Muscle of arm (tissue), 12 donors: Measurements from ENCODE around the gene ARRB1. TPM values are rescaled to one million over a fixed set of nuclear protein-coding genes. Genes with fewer than 3 reads are reported as not detected.
A peak's percentile ranks its signal among the peaks of the same experiment; 100 is the strongest.

Experiments
- DNase-seq: peaks from one replicate; pipeline ENCODE4 v3.0.0-alpha.2; 2013
- polyA plus RNA-seq, 12 donors: library from polyadenylated mRNA; unstranded; fragments of 120-200 nt; gene quantifications; one replicate each; pipeline ENCODE4 v1.2.1, GENCODE V29; 2013; ENCODE audit not compliant: insufficient read length in 12 of 12

Gene ARRB1
- polyA plus RNA-seq, 12 donors: 13.6 to 27.2 (median 18.7) TPM; not detected in 1

DNA sequence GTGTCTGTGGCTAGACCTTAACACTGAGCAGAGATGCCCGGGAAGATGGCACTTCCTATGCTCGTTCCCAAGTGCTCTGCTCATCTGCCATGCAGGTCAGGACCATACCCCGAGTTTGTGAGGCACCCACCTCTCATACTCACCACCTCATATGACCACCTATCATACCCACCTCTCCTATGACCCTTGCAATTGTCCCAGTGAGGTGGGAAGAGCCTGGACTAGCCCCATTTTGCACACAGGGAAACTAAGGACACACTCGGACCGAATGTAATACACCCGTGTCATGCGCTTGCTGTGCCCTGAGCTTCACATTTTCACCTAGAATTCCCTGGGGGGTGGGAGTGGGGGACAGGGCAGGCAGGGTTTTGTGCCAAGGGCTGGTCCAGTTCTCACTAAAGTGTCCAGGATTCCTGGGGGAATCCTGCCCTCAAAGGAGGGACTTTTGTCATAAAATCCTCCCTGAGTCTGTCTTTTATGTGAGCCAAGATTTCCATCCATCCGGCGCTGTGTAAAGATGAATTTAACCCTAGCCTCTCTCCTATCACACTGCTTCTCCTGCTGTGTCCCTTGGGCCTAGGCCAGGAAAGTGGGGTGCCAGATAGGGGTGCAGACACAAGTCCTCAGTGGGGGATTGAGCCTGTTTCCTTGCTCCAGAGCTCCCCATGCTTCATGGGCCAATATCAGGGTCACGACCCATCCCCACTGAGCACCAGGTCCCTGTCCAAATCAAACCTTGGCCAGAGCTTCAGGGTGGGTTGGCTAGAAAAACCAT, 90.9 kb downstream of the ARRB1 start:
- no peak for DNase-seq

DNA sequence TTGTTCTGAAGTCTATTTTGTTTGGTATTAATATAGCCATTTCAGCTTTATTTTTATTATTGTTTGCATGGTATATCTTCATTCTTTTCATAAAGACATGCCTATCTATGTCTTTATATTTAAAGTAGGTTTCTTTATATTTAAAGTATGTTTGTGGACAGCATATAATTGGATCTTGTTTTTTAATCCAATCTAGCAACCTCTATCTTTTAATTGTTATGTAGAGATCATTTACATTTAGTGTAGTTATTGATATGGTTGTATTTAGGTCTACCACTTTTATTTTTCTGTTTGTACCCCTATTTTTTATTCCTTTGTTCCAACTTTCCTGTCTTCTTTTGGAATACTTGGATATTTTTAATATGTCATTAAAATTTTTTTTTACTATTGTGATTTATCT, 97.1 kb downstream of the ARRB1 start:
- DNase-seq: no peak

DNA sequence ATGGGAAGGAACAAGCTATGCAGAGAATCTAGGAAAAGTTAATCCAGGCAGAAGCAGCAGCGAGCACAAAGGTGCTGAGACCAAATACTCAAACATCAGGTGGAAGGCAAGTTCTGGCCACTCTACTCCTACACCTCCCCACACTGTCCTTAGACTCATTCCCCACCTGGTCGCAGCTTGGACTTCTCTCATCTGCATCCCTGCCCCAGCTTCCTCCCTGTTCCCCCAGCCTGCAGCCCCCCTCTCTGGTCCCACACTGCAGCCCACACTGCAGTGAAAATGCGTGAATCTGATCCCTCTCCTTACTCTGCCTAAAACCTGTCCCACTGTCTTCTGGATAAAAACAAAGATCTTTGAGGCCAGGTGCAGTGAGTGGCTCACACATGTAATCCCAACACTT, 101.8 kb downstream of the ARRB1 start:
- DNase-seq: no peak

DNA sequence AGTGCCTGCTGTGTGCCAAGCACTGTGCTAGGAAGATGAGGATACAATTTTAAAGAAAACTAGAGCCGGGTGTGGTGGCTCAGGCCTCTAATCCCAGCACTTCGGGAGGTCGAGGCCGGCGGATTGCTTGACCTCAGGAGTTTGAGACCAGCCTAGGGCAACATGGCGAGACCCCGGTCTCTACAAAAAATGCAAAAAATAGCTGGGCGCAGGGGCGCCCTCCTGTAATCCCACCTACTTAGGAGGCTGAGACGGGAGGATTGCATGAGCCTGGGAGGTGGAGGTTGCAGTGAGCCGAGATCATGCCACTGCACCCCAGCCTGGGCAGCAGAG, 102.6 kb downstream of the ARRB1 start:
- no peak for DNase-seq

DNA sequence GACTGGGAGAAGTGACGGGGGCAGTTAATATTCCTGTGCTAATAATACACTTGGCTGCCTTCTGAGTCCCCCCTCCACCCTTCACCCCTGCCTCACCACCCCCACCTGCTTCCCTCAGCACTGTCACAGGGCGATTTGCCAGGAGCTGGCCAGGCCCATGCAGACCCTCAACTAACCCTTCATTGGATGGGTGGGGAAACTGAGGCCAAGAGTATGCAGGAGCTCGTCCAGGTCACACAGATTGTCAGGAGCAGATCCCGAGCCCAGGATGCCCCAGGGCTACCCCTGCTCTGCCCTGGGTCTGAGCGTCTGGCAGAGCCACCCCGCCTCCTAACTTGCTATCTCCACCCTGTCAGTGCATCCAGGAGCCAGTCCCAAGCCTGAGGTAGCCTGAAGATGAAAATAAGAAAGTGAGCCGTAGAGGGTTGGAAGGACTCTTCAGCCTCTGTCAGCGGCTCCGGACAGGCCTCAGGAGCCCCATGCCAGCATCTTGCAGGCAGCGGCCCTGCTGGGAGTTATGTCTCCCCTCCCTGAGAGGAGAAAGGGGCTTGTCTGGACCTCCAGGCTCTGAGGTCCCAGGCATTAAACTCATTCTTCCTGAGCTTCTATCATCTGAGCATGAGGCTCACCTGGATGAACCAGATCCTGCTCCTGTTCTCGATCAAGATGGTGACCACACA, 104.7 kb downstream of the ARRB1 start:
- no peak for DNase-seq

DNA sequence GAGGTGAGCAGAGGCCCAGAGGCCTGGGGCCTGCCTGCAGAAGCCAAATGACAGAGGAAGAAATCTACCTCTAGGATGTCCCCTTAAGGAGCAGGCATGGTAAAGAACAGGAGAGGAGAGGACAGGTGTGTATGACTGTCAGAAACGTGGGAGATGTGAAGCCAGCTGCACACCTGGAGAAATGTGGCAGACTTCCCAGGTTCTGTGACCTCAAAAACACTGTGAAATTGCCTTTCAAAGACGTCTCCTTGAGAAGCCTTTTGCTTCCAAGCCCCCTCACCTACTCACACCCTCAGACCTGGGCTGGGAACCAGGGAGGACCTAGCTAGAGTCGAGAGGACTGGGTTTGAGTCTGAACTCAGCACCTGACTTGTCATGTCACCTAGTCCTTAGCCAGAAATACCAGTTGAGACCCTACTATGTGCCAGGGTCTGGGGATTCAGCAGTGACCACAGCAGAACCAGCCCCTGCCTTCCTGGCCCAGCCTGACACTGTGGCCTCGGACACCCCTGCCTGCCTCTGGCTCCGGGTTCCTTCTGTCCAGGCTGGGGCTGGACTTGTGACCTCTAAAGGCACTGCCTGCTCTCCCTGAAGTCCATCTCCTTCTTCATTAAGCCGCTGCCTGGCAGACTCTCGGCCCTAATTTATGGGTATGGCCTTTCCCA, 105.3 kb downstream of the ARRB1 start:
- DNase-seq: no peak

DNA sequence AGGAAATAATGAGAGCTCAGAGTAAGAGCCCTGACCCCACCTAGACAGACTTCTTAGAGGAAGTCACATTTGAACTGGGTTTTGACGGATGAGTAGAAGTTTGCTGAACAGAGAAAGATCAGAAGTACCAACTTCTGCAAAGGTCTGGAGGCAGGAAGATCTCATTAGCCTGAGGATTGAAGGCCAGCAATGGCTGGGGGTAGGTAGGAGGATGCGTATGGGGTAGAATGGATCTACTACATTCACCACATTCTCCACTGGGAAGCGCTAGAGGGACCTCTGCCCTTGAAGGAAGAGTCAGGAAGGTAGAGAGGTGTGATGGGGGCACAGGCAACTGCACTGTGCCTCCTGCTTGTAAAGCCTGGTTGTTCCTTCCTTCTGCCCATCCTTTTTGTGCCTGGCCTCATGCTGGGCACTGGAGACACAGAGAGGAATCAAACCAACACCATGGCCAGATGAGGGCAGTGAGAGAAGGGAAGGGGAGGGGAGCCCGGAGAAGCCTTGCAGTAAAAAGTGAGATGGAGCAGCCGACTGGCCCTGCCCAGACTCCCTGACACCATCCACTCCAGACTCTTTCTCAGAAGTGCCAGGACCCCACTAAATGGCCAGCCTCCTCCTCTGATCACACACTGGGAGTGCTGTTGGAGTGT, 106.0 kb downstream of the ARRB1 start:
- no peak for DNase-seq

DNA sequence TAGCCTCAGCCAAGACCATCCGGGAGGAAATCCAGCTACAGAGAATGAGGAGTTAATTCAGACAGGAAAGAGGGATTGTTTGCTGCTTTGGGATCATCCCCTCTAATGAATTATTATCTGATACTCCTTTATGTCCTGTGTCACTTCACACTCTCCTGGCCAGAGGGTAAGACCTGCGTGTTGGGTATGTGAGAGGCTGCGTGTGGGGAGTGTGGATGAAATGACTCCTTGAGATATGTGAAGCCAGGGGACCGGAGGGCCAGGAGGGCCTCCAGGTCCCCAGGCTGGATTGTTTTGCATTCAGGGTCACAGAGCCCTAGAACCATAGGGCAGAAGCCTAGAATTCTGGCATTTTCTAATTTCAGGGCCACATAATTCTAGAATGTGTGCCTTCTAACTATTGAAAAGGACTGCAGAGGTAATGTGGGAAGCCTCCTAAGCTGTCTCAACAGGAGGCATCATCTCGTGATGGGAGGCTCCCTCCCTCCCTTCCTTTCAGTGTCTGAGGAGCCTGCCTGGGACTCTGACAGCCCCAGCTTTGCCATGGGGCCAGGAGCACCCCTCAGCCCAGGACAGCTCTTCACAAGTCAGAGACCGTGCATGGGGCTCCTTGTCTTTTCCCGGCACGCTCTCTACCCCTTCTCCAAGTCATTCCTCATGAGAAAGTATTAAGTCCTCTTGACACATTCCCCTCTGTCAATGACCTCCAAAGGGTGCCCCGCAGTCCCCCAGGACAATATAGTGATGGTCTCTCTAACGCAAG, 107.2 kb downstream of the ARRB1 start:
- DNase-seq: no peak

DNA sequence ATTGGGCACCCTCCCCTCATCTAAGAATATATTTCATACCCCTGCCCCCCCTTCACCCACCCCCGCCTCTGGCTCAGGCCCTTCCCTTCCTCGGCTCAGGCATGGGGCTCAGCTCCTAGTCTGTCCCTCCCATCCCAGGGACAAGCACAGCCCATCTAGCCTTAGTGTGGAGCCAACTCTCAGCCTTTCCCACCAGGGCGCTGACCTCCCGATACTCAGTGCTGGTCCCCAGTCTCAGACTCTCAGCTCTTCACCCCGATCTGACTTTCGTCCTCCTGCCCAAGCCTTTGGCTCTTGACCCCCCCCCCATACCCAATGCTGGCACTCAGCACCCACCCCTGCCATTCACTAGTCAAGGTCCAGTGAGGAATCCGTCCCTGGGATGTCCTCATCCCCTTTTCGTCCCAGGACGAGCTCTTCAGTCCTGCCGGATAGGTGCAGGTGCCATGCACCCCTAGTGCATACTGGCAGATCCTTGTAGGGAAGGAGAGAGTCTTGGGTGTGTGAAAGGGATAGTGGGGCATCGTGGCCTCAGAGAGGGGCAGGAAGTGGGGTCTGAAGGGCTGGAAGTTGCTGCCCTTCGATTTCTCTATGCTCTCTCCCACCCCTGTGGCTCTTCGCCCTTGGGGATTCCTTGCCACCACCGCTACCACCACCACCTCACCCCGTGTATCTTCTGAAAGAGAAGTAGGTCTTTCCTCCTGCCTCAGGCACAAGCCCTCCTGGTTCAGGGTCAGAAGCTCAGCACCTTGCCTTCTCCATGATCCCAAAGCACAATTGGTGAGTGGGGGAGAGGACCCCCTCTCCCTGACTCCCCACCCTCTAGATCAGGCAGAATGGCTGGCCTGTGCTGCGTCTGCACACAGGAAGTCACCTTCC, 108.5 kb downstream of the ARRB1 start:
- no peak for DNase-seq

DNA sequence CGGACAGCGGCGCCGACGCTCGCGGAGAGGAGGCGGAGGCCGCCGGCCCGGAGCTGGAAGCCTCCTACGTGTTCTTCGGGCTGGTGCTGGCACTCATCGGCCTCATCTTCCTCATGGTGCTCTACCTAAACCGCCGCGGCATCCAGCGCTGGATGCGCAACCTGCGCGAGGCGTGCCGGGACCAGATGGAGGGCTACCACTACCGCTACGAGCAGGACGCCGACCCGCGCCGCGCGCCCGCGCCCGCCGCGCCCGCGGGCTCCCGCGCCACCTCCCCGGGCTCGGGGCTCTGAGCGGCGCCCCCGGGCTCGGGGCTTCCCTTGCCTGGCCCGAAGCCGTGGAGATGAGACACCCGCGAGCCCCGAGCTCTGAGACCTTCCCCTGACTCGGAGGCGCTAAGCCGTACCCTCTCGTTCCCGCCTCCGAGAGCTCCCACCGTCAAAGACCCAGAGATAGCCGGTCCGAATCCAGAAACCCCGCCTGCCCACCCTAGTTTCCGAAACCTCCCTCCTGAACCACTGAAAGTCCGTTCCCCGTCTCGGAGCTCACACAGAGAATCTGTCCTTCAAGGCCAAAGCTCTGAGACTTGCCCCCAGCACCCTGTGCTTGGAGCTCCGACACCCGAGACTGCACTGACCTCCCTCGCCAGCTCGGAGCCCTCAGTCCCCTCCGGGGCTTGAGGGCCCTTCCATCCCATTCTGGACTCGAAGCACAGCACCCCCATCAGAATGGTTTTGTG, 109.4 kb downstream of the ARRB1 start:
- DNase-seq: no peak

DNA sequence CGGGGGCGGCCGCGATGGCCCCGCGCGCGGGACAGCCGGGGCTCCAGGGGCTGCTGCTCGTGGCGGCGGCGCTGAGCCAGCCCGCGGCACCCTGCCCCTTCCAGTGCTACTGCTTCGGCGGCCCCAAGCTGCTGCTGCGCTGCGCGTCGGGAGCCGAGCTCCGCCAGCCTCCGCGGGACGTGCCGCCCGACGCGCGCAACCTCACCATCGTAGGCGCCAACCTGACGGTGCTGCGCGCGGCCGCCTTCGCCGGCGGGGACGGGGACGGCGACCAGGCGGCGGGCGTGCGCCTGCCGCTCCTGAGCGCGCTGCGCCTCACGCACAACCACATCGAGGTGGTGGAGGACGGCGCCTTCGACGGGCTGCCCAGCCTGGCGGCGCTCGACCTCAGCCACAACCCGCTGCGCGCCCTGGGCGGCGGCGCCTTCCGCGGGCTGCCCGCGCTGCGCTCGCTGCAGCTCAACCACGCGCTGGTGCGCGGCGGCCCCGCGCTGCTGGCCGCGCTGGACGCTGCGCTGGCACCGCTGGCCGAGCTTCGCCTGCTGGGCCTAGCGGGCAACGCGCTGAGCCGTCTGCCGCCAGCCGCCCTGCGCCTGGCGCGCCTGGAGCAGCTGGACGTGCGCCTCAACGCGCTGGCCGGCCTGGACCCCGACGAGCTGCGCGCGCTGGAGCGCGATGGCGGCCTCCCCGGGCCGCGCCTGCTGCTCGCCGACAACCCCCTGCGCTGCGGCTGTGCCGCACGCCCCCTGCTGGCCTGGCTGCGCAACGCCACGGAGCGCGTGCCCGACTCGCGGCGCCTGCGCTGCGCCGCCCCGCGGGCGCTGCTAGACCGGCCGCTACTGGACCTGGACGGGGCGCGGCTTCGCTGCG, 110.2 kb downstream of the ARRB1 start:
- DNase-seq: peak; percentile 87

DNA sequence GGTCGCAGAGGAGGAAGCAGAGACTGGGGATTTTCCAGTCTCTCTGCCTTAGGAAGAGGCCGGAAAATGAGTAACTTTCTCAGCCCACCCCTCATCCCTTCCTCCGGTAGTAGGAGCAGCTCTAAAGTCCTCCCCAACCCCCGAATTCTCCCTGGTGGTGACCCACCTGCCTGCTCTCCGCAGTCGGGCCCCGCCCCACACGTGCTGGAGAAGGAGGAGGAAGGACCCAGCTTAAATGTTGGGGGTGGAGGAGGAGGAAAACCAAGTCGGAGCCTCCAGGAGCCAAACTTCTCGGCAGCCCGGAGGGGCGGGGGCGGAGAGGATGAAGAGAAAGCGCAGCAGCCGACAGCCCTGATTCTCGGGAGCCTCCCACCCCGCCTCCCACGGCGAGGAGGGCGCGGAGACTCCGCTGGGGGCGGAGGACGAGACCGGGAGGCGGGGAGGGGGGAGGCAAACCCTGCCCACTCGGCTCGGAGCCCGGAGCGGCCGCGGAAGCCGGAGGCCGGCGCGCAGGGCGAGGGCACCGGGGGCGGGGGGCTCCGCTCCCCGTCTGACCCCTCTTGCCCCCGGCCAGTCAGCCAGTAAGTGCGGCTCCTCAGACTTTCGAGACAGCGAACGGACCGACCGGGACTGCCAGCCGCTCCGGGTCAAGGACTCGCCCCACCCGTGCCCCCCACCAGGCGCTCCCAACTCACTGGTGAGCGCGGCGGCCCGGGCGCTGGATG, 111.0 kb downstream of the ARRB1 start, which contains the start of gene TPBGL:
Gene TPBGL, plus strand, starts transcription at position 464 of the 725 bp plus-strand sequence. CDS start 276 bp downstream, outside the sequence.
- no peak for DNase-seq

DNA sequence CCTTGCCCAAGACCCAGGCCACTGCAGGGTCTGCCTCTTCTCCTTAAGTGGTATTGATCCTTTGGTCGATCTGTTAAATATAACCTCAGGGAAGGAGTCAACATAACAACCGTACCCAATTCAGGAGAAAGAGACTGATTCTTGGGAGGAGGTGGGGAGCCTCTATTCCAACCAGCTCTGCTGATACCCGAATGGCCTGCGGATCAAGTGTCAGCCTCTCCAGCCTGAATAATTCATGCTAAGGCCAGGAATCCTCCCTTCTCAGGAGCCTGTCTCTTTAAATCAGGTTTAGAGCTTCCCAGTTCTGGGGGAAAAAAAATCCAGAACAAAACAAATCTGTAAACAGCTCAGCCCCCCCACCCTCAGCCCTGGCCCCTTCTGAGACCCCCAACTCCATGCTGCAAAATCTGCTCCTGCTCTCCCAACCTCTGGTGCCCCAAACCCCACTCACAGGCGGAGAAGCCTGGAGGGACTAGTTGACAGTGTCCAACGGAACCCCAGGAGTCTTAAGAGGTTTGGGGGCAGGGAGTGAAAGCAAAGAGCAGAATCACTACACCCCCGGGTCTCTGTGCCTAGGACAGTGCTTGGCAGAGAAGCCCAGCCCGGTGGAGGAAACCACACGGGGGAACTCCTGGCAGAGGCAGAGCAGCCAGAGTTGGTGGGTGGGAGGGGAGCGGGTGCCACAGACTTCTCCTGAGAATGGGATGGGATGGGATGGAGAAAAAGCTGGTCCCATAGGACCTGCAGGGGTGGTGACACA, 111.8 kb downstream of the ARRB1 start:
- no peak for DNase-seq

DNA sequence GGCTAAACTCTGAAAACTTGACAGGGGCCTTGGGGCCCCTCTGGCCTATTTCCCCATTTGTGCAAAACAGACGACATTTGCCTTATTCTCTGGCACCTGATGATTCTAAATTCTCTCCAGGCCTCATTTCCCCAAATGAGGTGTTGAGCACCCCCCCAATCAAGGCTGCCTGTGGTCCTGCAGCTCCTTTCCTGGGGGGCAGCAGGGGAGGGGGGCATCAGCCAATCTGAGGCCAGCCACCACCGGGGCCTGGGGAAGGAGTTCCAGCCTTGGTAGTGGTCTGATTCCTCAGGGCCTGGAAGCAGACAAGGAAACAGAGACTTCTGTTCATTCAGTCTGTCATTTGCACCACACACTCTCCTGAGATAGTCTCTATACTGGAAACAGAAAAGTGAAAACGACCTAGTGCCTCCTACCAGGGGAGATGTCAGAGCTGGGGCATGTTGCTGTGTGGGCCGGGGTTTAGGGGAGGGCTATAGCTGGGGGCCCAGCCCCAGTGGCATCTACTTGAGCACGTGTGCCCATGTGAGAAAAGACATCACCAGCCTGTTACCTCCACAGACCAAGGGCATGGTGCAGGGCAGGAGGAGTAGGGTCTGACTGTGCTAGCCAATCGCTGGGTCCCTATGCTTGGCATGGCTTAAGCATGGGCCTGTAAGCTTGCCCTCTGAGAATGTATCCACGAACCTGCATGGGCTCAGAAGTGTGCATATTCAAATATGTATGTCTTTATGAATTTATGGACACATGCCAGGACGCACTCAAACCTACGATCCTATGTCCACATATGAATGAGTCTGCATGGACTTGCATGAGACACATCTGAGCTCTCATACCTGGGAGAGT, 112.6 kb downstream of the ARRB1 start:
- DNase-seq: no peak

DNA sequence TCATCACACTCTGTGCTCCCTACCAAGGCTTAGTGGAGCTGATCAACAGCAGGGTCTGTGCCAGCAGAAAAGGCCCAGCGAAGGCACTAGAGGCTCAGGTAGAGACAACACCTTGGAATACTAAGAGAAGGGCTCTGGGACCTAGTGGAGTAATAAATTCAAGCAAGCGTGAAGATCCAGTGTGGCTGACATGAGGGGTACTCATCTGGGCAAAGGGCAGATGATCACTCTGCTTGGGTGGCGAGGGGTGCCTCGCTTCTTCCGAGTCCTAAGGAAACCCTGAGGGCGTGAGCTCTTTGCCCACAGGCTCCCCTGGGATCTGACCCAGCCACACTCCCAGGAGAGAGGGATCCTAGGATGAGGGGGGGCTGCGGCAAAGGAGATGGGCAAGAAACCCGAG, 114.4 kb downstream of the ARRB1 start:
- no peak for DNase-seq

DNA sequence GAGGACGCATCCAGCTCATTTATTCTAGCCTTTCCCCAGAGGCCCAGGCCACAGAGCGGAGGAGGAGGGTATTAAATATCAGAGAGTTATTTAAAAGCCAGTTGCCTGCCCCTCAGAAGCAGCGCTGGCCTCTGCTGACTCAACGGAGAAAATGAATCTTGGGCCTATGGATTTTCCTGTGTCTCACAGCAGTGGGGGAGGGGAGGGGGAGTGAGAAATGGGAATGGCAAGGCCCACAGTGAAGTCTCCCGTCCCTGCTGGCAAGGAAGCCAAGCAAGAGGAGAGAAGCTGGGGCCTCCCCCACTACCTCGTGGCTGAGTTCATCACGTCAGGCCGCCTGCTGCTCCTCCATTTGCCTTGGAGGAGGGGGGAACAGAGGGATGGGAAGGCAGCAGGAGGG, 115.4 kb downstream of the ARRB1 start:
- no peak for DNase-seq
